ENCODE results near the gene PTTG2.

GRCh38 chr4:37934609-37935008 is 25.6 kb upstream of the PTTG2 start:
- TF ChIP-seq CTCF (IDR thresholded peaks at IDR 0.05) = no peak
- no peak for TF ChIP-seq TCF12 (IDR thresholded peaks at IDR 0.05)
- no peak for TF ChIP-seq RFX5 (IDR thresholded peaks at IDR 0.05; ENCODE audit: low read length)
- TF ChIP-seq TAF1 (IDR thresholded peaks at IDR 0.05; ENCODE audit: borderline replicate concordance, low read depth, low read length) = no peak

All from SK-N-SH (cell line).